Caco-2 (cell line): ENCODE results near the gene EMC10. TPM values are rescaled to one million over a fixed set of nuclear protein-coding genes. Genes with fewer than 3 reads are reported as not detected.

Experiments
- BruUV-seq: library from RNA; stranded (reverse); fragments of 400-500 nt; replicated peaks from 2 replicates; lab custom pipeline; 2021; lab: Mats Ljungman, UMichigan
- CTCF ChIA-PET: fragments of 300-600 bp; sonication (Branson Sonifier 250); formaldehyde crosslinking; loops from one replicate; lab custom pipeline; 2022; ENCODE audit warnings: antibody characterized with exemption; lab: Charles Lee
- POLR2A ChIA-PET: fragments of 300-600 bp; sonication (Branson Sonifier 250); formaldehyde crosslinking; loops from one replicate; lab custom pipeline; 2022; ENCODE audit warnings: antibody characterized with exemption; lab: Charles Lee
- DNase-seq, 2 experiments: peaks; one replicate each; pipeline versions ENCODE4 v3.0.0 to v3.0.0-alpha.2; 2020 to 2022
- H3K27me3 ChIP-seq: replicated peaks from 2 replicates; pipeline ENCODE4 v1.6.0; 2011; ENCODE audit warnings: low read length; ENCODE audit not compliant: control insufficient read depth, insufficient read depth
- H3K36me3 ChIP-seq: 2 replicates; pipeline ENCODE4 v1.5.1; 2011; ENCODE audit warnings: low read length; ENCODE audit not compliant: control insufficient read depth, insufficient read depth
- H3K4me1 ChIP-seq: fragments of 250-450 bp; sonication (Bioruptor Pico); 2 replicates; pipeline ENCODE4 v1.5.1; 2020; ENCODE audit warnings: mild to moderate bottlenecking
- H3K4me3 ChIP-seq: 2 replicates; pipeline ENCODE4 v1.5.1; 2011; ENCODE audit warnings: low read depth, mild to moderate bottlenecking, control low read depth, low read length
- H3K9me3 ChIP-seq: fragments of 250-450 bp; sonication (Bioruptor Pico); 2 replicates; pipeline ENCODE4 v1.5.1; 2020; ENCODE audit warnings: mild to moderate bottlenecking, moderate library complexity
- H3K27ac Mint-ChIP-seq: one replicate; pipeline ENCODE4 v1.8.0; 2022; ENCODE audit warnings: mixed read lengths; ENCODE audit not compliant: unreplicated experiment
- H3K27me3 Mint-ChIP-seq: one replicate; pipeline ENCODE4 v1.8.0; 2022; ENCODE audit warnings: mixed read lengths; ENCODE audit not compliant: insufficient read depth, unreplicated experiment
- H3K36me3 Mint-ChIP-seq: one replicate; pipeline ENCODE4 v1.8.0; 2022; ENCODE audit warnings: mild to moderate bottlenecking, mixed read lengths; ENCODE audit not compliant: insufficient read depth, unreplicated experiment
- H3K4me1 Mint-ChIP-seq: one replicate; pipeline ENCODE4 v1.8.0; 2022; ENCODE audit warnings: low read depth, mixed read lengths; ENCODE audit not compliant: unreplicated experiment
- H3K4me3 Mint-ChIP-seq: one replicate; pipeline ENCODE4 v1.8.0; 2022; ENCODE audit warnings: mild to moderate bottlenecking, moderate library complexity, mixed read lengths; ENCODE audit not compliant: unreplicated experiment
- H3K9me3 Mint-ChIP-seq: one replicate; pipeline ENCODE4 v1.8.0; 2022; ENCODE audit warnings: mixed read lengths; ENCODE audit not compliant: unreplicated experiment
- intact Hi-C: fragments of 100-400 bp; cut with micrococcal nuclease; formaldehyde crosslinking; loops from one replicate; pipeline ENCODE4 v1.10.0; 2022; ENCODE audit not compliant: unreplicated experiment
- total RNA-seq: library from RNA; stranded (reverse); gene quantifications from 2 replicates; pipeline ENCODE4 v1.2.3, GENCODE V29; 2022
- TF ChIP-seq, protein P1 (sequence below), 2 experiments: fragments of 200-600 bp in 1 of 2; IDR thresholded peaks; 1 replicate in 1 of 2; 2 replicates in 1 of 2; pipeline versions ENCODE4 v1.5.1 to v1.8.0; 2011 to 2022; ENCODE audit warnings: antibody characterized with exemption in 1 of 2, control low read depth in 1 of 2, inconsistent platforms in 1 of 2, low read depth in 1 of 2, low read length in 1 of 2, mild to moderate bottlenecking in 1 of 2, moderate library complexity in 1 of 2; ENCODE audit not compliant: insufficient read depth in 1 of 2, severe bottlenecking in 1 of 2, unreplicated experiment in 1 of 2

EMC10 gene
- total RNA-seq, 1 experiment from 2014 or later: 42.9 TPM

DNA sequence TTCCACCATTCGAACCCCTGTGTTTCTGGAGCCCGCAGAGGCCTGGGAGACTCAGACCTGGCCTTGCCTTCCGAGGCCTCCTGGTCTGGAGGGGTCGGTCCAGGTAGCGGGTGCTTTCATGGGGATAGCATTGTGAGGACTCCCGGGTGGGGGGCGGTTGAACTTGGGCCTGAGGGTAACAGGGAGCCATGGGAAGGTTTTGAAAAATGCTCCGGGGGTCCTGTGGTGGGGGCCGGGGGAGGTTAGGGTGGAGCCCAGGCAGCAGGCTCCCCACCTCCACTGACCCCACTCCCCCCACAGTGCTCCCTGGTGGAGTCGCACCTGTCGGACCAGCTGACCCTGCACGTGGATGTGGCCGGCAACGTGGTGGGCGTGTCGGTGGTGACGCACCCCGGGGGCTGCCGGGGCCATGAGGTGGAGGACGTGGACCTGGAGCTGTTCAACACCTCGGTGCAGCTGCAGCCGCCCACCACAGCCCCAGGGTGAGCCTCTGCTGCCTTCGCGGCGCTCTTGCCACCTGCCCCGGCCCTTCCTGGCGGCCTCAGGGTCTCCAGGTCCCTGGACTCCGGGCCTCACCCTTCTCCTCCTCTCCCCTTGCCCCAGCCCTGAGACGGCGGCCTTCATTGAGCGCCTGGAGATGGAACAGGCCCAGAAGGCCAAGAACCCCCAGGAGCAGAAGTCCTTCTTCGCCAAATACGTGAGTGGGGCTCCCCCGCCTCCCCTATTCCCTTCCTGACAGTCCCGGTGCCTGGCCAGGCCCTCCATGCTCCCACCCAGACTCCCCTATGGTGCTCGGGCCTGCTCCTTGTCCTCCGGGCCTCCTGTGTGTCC, 4.2 kb downstream of the EMC10 start:
- no peaks in the 10 kb centered on the region for H3K27me3 ChIP-seq
- no peak overlapping the region for H3K4me3 ChIP-seq
- intact Hi-C loops: no loop called here
- BruUV-seq: no TSS peak
- no peaks in the 10 kb centered on the region for H3K4me1 ChIP-seq
- H3K9me3 Mint-ChIP-seq: no peaks in the 10 kb centered on the region
- no peak for DNase-seq
- no peak overlapping the region for H3K4me3 Mint-ChIP-seq
- no peaks in the 10 kb centered on the region for H3K4me1 Mint-ChIP-seq
- POLR2A ChIA-PET: no interaction called here
- CTCF ChIA-PET: interaction anchor here (1.0 kb wide), 1 partner anchor 15 kb away, joined by 4 read pairs; no protein-coding TSS in a partner anchor
- no peak overlapping the region for H3K27ac Mint-ChIP-seq
- H3K36me3 ChIP-seq: no peaks in the 10 kb centered on the region
- TF ChIP-seq, protein P1, sequence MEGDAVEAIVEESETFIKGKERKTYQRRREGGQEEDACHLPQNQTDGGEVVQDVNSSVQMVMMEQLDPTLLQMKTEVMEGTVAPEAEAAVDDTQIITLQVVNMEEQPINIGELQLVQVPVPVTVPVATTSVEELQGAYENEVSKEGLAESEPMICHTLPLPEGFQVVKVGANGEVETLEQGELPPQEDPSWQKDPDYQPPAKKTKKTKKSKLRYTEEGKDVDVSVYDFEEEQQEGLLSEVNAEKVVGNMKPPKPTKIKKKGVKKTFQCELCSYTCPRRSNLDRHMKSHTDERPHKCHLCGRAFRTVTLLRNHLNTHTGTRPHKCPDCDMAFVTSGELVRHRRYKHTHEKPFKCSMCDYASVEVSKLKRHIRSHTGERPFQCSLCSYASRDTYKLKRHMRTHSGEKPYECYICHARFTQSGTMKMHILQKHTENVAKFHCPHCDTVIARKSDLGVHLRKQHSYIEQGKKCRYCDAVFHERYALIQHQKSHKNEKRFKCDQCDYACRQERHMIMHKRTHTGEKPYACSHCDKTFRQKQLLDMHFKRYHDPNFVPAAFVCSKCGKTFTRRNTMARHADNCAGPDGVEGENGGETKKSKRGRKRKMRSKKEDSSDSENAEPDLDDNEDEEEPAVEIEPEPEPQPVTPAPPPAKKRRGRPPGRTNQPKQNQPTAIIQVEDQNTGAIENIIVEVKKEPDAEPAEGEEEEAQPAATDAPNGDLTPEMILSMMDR (IDR thresholded peaks at IDR 0.05; ENCODE audit: insufficient read depth in 1 of 2, low read depth in 1 of 2, low read length in 1 of 2, severe bottlenecking in 1 of 2, unreplicated experiment in 1 of 2): no peak
- H3K36me3 Mint-ChIP-seq: peaks cover 37% of the 10 kb centered on the region
- no peaks in the 10 kb centered on the region for H3K9me3 ChIP-seq
- H3K27me3 Mint-ChIP-seq: no peaks in the 10 kb centered on the region

DNA sequence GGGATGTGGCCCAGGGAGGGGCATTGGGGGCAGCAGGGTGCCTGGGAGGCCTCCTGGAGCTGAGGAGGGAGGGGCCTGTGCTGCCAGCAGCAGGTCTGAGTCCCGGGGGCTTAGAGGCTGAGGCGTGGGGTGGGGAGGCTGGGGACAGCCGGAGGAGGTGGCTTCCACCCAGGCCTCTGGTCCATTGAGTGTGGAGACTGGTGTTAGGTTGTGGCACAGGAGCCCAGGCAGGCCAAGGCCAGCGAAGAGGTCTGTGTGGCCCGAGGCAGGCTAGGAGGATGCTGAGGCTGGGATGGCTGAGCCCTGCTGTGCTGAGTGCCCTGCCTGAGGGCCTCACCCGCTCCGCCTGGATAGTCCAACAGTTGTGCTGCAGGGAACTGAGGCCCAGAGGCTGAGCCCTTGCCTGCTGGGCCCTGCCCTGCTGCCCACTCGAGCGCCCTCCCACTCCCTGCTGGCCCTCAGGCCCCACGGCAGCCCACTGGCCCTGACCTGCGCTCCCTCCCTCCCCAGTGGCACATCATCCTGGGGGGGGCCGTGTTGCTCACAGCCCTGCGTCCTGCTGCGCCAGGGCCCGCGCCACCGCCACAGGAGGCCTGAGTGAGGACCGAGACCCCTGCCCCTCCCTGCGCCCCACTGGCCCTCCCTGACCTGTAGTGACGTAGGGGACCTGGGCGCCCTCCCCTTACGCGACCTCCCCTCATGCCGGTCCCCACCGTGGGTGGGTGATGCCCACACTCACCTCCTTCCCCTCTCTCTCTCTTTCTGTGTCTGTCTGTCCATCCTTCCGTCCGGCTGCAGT, 5.2 kb downstream of the EMC10 start:
- DNase-seq: no peak
- CTCF ChIA-PET: no interaction called here
- BruUV-seq: no TSS peak
- POLR2A ChIA-PET: no interaction called here
- H3K4me3 Mint-ChIP-seq: no peak overlapping the region
- H3K36me3 Mint-ChIP-seq: peaks cover 26% of the 10 kb centered on the region
- Histone ChIP-seq H3K4me1 (no peaks in the 10 kb centered on the region), H3K4me3 (no peak overlapping the region), H3K36me3 (no peaks in the 10 kb centered on the region), H3K9me3 (peaks cover 9% of the 10 kb centered on the region), H3K27me3 (no peaks in the 10 kb centered on the region)
- no peaks in the 10 kb centered on the region for H3K9me3 Mint-ChIP-seq
- intact Hi-C loops: no loop called here
- H3K27me3 Mint-ChIP-seq: no peaks in the 10 kb centered on the region
- H3K4me1 Mint-ChIP-seq: no peaks in the 10 kb centered on the region
- TF ChIP-seq, protein P1 (IDR thresholded peaks at IDR 0.05; ENCODE audit: insufficient read depth in 1 of 2, low read depth in 1 of 2, low read length in 1 of 2, severe bottlenecking in 1 of 2, unreplicated experiment in 1 of 2): no peak
- no peak overlapping the region for H3K27ac Mint-ChIP-seq

DNA sequence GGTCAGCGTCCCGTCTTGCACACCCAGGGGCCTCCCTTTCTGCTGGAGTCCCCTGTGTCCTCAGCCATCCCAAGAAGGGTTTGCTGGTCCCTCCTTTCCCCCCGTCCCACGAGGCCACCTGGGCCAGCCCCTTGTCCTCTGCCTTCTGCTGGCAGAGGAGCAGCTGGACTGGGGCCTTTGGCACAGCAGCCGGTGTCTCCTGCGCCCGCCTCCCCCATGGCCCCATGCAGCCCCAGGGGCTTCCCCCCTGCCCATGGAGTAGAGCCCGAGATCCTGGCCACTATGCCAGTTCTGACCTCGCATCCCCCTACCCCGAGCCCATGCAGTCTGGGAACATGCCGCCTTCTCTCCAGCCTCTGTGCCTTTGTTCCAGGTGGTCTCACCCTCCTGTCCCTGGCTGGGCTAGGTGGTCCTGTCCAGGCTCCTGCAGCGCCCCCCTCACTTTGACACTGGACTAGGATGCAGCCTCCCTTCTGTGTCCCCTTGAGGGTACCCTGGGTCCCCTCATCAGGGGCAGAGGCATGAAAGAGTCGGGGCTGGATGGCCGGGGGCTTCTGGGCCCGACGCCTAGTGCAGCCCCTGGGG, 6.1 kb downstream of the EMC10 start:
- H3K36me3 ChIP-seq: no peaks in the 10 kb centered on the region
- no TSS peak for BruUV-seq
- H3K4me1 ChIP-seq: no peaks in the 10 kb centered on the region
- TF ChIP-seq, protein P1 (IDR thresholded peaks at IDR 0.05; ENCODE audit: insufficient read depth in 1 of 2, low read depth in 1 of 2, low read length in 1 of 2, severe bottlenecking in 1 of 2, unreplicated experiment in 1 of 2): no peak
- DNase-seq: no peak
- no peak overlapping the region for H3K4me3 ChIP-seq
- Mint-ChIP-seq H3K4me3 (no peak overlapping the region), H3K4me1 (no peaks in the 10 kb centered on the region), H3K27me3 (no peaks in the 10 kb centered on the region), H3K9me3 (no peaks in the 10 kb centered on the region), H3K27ac (no peak overlapping the region), H3K36me3 (peaks cover 18% of the 10 kb centered on the region)
- intact Hi-C loops: no loop called here
- POLR2A ChIA-PET: no interaction called here
- peaks cover 13% of the 10 kb centered on the region for H3K9me3 ChIP-seq
- CTCF ChIA-PET: no interaction called here
- no peaks in the 10 kb centered on the region for H3K27me3 ChIP-seq
